HEK293 (cell line): ENCODE results near the gene PREX1.

Source experiments
- CTCF ChIA-PET: fragments of 350-600 bp; formaldehyde crosslinking; extraction: SDS; loops from one replicate; lab custom pipeline; 2021; ENCODE audit warnings: antibody characterized with exemption; lab: Yijun Ruan, JAX
- POLR2A ChIA-PET: fragments of 300-600 bp; formaldehyde crosslinking; extraction: SDS; loops from one replicate; lab custom pipeline; 2020; ENCODE audit warnings: antibody characterized with exemption, inconsistent platforms; lab: Yijun Ruan, JAX
- H3K27ac ChIP-seq: fragments of 200-500 bp; sonication (Bioruptor generic); 2 replicates; pipeline ENCODE4 v1.5.1; 2014; ENCODE audit warnings: low read depth, low read length, control low read depth, inconsistent platforms; ENCODE audit errors: extremely low read depth
- H3K36me3 ChIP-seq, 2 experiments: fragments of 200-500 bp in 1 of 2; sonication (Bioruptor generic) in 1 of 2; 1 replicate in 1 of 2; 2 replicates in 1 of 2; pipeline ENCODE4 v1.5.1; 2014 to 2017; ENCODE audit warnings: inconsistent platforms in 2 of 2, low read length in 2 of 2; ENCODE audit not compliant: control insufficient read depth in 2 of 2, insufficient read depth in 1 of 2
- H3K4me1 ChIP-seq: fragments of 200-500 bp; sonication (Bioruptor generic); 2 replicates; pipeline ENCODE4 v1.5.1; 2014; ENCODE audit warnings: mild to moderate bottlenecking, low read length, inconsistent platforms; ENCODE audit not compliant: control insufficient read depth, insufficient read depth
- H3K4me3 ChIP-seq: 2 replicates; pipeline ENCODE4 v1.5.1; 2011; ENCODE audit warnings: low read depth, mild to moderate bottlenecking, control low read depth, low read length, moderate library complexity
- H3K9me3 ChIP-seq: fragments of 200-500 bp; sonication (Bioruptor generic); 2 replicates; pipeline ENCODE4 v1.5.1; 2014; ENCODE audit warnings: low read depth, low read length, inconsistent platforms; ENCODE audit not compliant: control insufficient read depth, insufficient read depth
- GLI2 ChIP-seq: fragments of 450-650 bp; formaldehyde crosslinking; IDR thresholded peaks from 2 replicates; pipeline ENCODE4; 2017; ENCODE audit warnings: missing biosample characterization, missing genetic modification characterization, low read depth, borderline replicate concordance
- KLF1 ChIP-seq: fragments of 450-650 bp; formaldehyde crosslinking; IDR thresholded peaks from 2 replicates; pipeline ENCODE4 v1.5.1; 2016; ENCODE audit warnings: missing biosample characterization, missing genetic modification characterization
- KLF9 ChIP-seq: fragments of 450-650 bp; formaldehyde crosslinking; IDR thresholded peaks from 2 replicates; pipeline ENCODE4 v1.5.1; 2016; ENCODE audit warnings: missing biosample characterization, missing genetic modification characterization, low read depth
- PATZ1 ChIP-seq: fragments of 450-650 bp; formaldehyde crosslinking; IDR thresholded peaks from 2 replicates; pipeline ENCODE4 v1.5.1; 2016; ENCODE audit warnings: missing biosample characterization, missing genetic modification characterization
- ZBTB1 ChIP-seq: fragments of 450-650 bp; formaldehyde crosslinking; IDR thresholded peaks from 2 replicates; pipeline ENCODE4 v1.5.1; 2016; ENCODE audit warnings: missing biosample characterization, missing genetic modification characterization
- ZBTB26 ChIP-seq: fragments of 450-650 bp; formaldehyde crosslinking; optimal IDR thresholded peaks from 2 replicates; pipeline ENCODE3; 2016; ENCODE audit warnings: missing biosample characterization, mild to moderate bottlenecking, missing genetic modification characterization
- ZNF16 ChIP-seq: fragments of 450-650 bp; formaldehyde crosslinking; IDR thresholded peaks from 2 replicates; pipeline ENCODE4 v1.5.1; 2016; ENCODE audit warnings: low read depth, missing biosample characterization, missing genetic modification characterization
- ZNF19 ChIP-seq: fragments of 450-650 bp; formaldehyde crosslinking; IDR thresholded peaks from 2 replicates; pipeline ENCODE4; 2016; ENCODE audit warnings: missing biosample characterization, missing genetic modification characterization, low read depth
- ZNF223 ChIP-seq: fragments of 450-650 bp; formaldehyde crosslinking; IDR thresholded peaks from 2 replicates; pipeline ENCODE4 v1.5.1; 2016; ENCODE audit warnings: missing biosample characterization, missing genetic modification characterization
- ZNF239 ChIP-seq: fragments of 450-650 bp; formaldehyde crosslinking; IDR thresholded peaks from 2 replicates; pipeline ENCODE4 v1.5.1; 2016; ENCODE audit warnings: missing biosample characterization, missing genetic modification characterization
- ZNF311 ChIP-seq: fragments of 450-650 bp; formaldehyde crosslinking; IDR thresholded peaks from 2 replicates; pipeline ENCODE4 v1.5.1; 2017; ENCODE audit warnings: missing biosample characterization, missing genetic modification characterization, borderline replicate concordance
- ZNF366 ChIP-seq: fragments of 450-650 bp; formaldehyde crosslinking; conservative IDR thresholded peaks from 2 replicates; pipeline ENCODE4 v1.5.1; 2016; ENCODE audit warnings: missing biosample characterization, missing genetic modification characterization
- ZNF48 ChIP-seq: fragments of 450-650 bp; formaldehyde crosslinking; IDR thresholded peaks from 2 replicates; pipeline ENCODE4 v1.5.1; 2016; ENCODE audit warnings: missing biosample characterization, missing genetic modification characterization
- ZNF555 ChIP-seq: fragments of 450-650 bp; formaldehyde crosslinking; conservative IDR thresholded peaks from 2 replicates; pipeline ENCODE4 v1.5.1; 2017; ENCODE audit warnings: missing biosample characterization, mild to moderate bottlenecking, missing genetic modification characterization, inconsistent platforms
- ZNF610 ChIP-seq: fragments of 450-650 bp; formaldehyde crosslinking; IDR thresholded peaks from 2 replicates; pipeline ENCODE4 v1.5.1; 2016; ENCODE audit warnings: missing biosample characterization, missing genetic modification characterization, borderline replicate concordance
- ZNF621 ChIP-seq: fragments of 450-650 bp; formaldehyde crosslinking; IDR thresholded peaks from 2 replicates; pipeline ENCODE4 v1.5.1; 2017; ENCODE audit warnings: missing biosample characterization, missing genetic modification characterization
- ZNF623 ChIP-seq: fragments of 450-650 bp; formaldehyde crosslinking; IDR thresholded peaks from 2 replicates; pipeline ENCODE4 v1.5.1; 2016; ENCODE audit warnings: missing biosample characterization, missing genetic modification characterization
- TF ChIP-seq, protein P1 (sequence below): fragments of 450-650 bp; formaldehyde crosslinking; IDR thresholded peaks from 2 replicates; pipeline ENCODE4; 2016; ENCODE audit warnings: missing biosample characterization, missing genetic modification characterization
- TF ChIP-seq, protein P2 (sequence below): fragments of 450-650 bp; formaldehyde crosslinking; IDR thresholded peaks from 2 replicates; pipeline ENCODE4 v1.5.1; 2016; ENCODE audit warnings: missing biosample characterization, missing genetic modification characterization
- TF ChIP-seq, protein P3 (sequence below): fragments of 450-650 bp; formaldehyde crosslinking; IDR thresholded peaks from 2 replicates; pipeline ENCODE4 v1.5.1; 2016; ENCODE audit warnings: missing biosample characterization, missing genetic modification characterization, borderline replicate concordance
- TF ChIP-seq, protein P4 (sequence below): fragments of 450-650 bp; formaldehyde crosslinking; IDR thresholded peaks from 2 replicates; pipeline ENCODE4 v1.5.1; 2017; ENCODE audit warnings: missing biosample characterization, missing genetic modification characterization

The PREX1 gene

GRCh38 chr20:48681873-48682426 is 145.8 kb downstream of the PREX1 start (continued):
- TF ChIP-seq, protein P1, sequence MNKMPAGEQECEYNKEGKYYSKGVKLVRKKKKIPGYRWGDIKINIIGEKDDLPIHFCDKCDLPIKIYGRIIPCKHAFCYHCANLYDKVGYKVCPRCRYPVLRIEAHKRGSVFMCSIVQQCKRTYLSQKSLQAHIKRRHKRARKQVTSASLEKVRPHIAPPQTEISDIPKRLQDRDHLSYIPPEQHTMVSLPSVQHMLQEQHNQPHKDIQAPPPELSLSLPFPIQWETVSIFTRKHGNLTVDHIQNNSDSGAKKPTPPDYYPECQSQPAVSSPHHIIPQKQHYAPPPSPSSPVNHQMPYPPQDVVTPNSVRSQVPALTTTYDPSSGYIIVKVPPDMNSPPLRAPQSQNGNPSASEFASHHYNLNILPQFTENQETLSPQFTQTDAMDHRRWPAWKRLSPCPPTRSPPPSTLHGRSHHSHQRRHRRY (tag by site-specific recombination) = no peak
- TF ChIP-seq KLF1 = peak; percentile 79
- TF ChIP-seq, all 188 proteins: peak for 5

- CTCF ChIA-PET = interaction anchor here (4.1 kb wide), 1 partner anchor 24 kb away, joined by 21 read pairs; no protein-coding TSS in a partner anchor
- H3K36me3 ChIP-seq = no peaks in the 10 kb centered on the region
- H3K4me1 ChIP-seq = peaks cover 12% of the 10 kb centered on the region
- no peaks in the 10 kb centered on the region for H3K9me3 ChIP-seq
- H3K27ac ChIP-seq = no peak overlapping the region
- H3K4me3 ChIP-seq = no peak overlapping the region
- POLR2A ChIA-PET = no interaction called here
- TF ChIP-seq, protein P2, sequence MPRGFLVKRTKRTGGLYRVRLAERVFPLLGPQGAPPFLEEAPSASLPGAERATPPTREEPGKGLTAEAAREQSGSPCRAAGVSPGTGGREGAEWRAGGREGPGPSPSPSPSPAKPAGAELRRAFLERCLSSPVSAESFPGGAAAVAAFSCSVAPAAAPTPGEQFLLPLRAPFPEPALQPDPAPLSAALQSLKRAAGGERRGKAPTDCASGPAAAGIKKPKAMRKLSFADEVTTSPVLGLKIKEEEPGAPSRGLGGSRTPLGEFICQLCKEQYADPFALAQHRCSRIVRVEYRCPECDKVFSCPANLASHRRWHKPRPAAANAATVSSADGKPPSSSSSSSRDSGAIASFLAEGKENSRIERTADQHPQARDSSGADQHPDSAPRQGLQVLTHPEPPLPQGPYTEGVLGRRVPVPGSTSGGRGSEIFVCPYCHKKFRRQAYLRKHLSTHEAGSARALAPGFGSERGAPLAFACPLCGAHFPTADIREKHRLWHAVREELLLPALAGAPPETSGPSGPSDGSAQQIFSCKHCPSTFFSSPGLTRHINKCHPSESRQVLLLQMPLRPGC (tag by site-specific recombination) = no peak
- TF ChIP-seq GLI2 (tag by site-specific recombination) (no peak), ZBTB1 (no peak), KLF9 (no peak), ZNF555 (tag by site-specific recombination) (no peak), ZNF223 (tag by site-specific recombination) (no peak), ZNF610 (tag by site-specific recombination) (no peak), ZNF239 (tag by site-specific recombination) (no peak), ZNF48 (tag by site-specific recombination) (no peak), ZNF623 (no peak), ZNF621 (tag by site-specific recombination) (no peak), ZNF19 (tag by site-specific recombination) (no peak), PATZ1 (tag by site-specific recombination) (0 out of 2 replicates have a peak, but pooled peaks have one; percentile 3), ZNF311 (tag by site-specific recombination) (no peak), ZBTB26 (tag by site-specific recombination) (peak; percentile 10), ZNF16 (tag by site-specific recombination) (no peak), ZNF366 (tag by site-specific recombination) (peak; percentile 96)
- TF ChIP-seq, protein P3, sequence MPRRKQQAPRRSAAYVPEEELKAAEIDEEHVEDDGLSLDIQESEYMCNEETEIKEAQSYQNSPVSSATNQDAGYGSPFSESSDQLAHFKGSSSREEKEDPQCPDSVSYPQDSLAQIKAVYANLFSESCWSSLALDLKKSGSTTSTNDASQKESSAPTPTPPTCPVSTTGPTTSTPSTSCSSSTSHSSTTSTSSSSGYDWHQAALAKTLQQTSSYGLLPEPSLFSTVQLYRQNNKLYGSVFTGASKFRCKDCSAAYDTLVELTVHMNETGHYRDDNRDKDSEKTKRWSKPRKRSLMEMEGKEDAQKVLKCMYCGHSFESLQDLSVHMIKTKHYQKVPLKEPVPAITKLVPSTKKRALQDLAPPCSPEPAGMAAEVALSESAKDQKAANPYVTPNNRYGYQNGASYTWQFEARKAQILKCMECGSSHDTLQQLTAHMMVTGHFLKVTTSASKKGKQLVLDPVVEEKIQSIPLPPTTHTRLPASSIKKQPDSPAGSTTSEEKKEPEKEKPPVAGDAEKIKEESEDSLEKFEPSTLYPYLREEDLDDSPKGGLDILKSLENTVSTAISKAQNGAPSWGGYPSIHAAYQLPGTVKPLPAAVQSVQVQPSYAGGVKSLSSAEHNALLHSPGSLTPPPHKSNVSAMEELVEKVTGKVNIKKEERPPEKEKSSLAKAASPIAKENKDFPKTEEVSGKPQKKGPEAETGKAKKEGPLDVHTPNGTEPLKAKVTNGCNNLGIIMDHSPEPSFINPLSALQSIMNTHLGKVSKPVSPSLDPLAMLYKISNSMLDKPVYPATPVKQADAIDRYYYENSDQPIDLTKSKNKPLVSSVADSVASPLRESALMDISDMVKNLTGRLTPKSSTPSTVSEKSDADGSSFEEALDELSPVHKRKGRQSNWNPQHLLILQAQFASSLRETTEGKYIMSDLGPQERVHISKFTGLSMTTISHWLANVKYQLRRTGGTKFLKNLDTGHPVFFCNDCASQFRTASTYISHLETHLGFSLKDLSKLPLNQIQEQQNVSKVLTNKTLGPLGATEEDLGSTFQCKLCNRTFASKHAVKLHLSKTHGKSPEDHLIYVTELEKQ (tag by site-specific recombination) = no peak
- TF ChIP-seq, protein P4, sequence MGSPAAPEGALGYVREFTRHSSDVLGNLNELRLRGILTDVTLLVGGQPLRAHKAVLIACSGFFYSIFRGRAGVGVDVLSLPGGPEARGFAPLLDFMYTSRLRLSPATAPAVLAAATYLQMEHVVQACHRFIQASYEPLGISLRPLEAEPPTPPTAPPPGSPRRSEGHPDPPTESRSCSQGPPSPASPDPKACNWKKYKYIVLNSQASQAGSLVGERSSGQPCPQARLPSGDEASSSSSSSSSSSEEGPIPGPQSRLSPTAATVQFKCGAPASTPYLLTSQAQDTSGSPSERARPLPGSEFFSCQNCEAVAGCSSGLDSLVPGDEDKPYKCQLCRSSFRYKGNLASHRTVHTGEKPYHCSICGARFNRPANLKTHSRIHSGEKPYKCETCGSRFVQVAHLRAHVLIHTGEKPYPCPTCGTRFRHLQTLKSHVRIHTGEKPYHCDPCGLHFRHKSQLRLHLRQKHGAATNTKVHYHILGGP = no peak
Measured at GRCh38 chr20:48681201-48681872, 146.5 kb downstream of the PREX1 start.
